Ascending aorta (tissue), 1 donor: ENCODE data around the gene VCX. TPM values are rescaled to one million over a fixed set of nuclear protein-coding genes. Genes with fewer than 3 reads are reported as not detected.

Experiments
- total RNA-seq: library from RNA; depleted of rRNA; stranded (reverse); fragments of >200 nt; gene quantifications from one replicate; pipeline ENCODE4 v1.1.0, GENCODE V29; 2016

VCX gene
- total RNA-seq, 1 donor from 2014 or later: not detected

Other genes starting within 250 kb of the VCX start
- gene PNPLA4, start 84.2 kb downstream of the VCX start, total RNA-seq: 7.2 TPM